Measurements from ENCODE around the gene MRM3.
"Not testable (repeated sequence)": the region's sequence is repeated elsewhere in the genome, so short reads cannot be mapped to it uniquely, and the experiment has no call there.

The MRM3 gene

DNA sequence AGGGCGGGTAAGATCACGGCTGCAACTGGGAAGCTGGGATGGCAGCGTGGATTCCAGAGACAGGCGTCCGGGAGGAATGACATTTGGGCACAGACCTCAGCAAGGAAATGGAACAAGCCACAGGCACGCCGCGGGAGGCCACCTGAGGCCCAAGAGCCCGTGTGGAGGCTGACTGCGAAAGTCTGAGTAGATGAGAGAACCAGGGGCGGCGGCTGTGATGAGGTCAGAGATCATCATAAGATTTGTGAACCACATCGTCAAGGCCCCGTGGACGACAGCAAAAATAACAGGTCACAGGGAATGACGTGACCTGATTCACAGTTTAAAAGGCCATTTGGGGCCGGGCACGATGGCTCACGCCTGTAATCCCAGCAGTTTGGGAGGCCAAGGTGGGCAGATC lies 48.2 kb downstream of the MRM3 start:
- no peak overlapping the region for H3K4me3 Mint-ChIP-seq
- H3K27ac Mint-ChIP-seq: peak overlapping the region; percentile 88
- H3K27me3 Mint-ChIP-seq (ENCODE audit: low read depth, poor library complexity): no peaks in the 10 kb centered on the region
- H3K36me3 Mint-ChIP-seq (ENCODE audit: low read depth): peaks cover 54% of the 10 kb centered on the region
- peaks cover 14% of the 10 kb centered on the region for H3K4me1 Mint-ChIP-seq
- TF ChIP-seq, protein P1, sequence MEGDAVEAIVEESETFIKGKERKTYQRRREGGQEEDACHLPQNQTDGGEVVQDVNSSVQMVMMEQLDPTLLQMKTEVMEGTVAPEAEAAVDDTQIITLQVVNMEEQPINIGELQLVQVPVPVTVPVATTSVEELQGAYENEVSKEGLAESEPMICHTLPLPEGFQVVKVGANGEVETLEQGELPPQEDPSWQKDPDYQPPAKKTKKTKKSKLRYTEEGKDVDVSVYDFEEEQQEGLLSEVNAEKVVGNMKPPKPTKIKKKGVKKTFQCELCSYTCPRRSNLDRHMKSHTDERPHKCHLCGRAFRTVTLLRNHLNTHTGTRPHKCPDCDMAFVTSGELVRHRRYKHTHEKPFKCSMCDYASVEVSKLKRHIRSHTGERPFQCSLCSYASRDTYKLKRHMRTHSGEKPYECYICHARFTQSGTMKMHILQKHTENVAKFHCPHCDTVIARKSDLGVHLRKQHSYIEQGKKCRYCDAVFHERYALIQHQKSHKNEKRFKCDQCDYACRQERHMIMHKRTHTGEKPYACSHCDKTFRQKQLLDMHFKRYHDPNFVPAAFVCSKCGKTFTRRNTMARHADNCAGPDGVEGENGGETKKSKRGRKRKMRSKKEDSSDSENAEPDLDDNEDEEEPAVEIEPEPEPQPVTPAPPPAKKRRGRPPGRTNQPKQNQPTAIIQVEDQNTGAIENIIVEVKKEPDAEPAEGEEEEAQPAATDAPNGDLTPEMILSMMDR (IDR thresholded peaks at IDR 0.05): no peak
- peaks cover 57% of the 10 kb centered on the region for H3K9me3 Mint-ChIP-seq
- no peak for DNase-seq

GRCh38 chr17:830950-831349 lies 48.8 kb downstream of the MRM3 start:
- Mint-ChIP-seq H3K4me3 (no peak overlapping the region), H3K27me3 (ENCODE audit: low read depth, poor library complexity) (no peaks in the 10 kb centered on the region), H3K27ac (peak overlapping the region; percentile 46), H3K4me1 (peaks cover 10% of the 10 kb centered on the region), H3K9me3 (peaks cover 58% of the 10 kb centered on the region), H3K36me3 (ENCODE audit: low read depth) (peaks cover 50% of the 10 kb centered on the region)
- DNase-seq: no peak
- TF ChIP-seq, protein P1 (IDR thresholded peaks at IDR 0.05): no peak

DNA sequence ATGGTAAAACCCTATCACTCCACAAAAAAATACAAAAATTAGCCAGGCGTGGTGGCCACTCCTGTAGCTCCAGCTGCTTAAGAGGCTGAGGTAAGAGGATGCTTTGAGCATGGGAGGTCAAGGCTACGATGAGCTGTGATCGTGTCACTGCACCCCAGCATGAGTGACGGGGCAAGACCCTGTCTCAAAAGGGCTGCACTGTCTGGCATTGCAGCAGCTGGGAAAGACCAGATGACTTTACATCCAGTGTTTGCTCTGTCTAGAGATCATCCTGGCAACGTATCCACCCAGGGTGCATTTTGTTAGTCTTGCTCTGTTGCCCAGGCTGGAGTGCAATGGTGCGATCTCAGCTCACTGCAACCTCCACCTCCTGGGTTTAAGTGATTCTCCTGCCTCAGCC lies 52.0 kb downstream of the MRM3 start:
- TF ChIP-seq, protein P1 (IDR thresholded peaks at IDR 0.05): no peak
- Mint-ChIP-seq H3K4me3 (no peak overlapping the region), H3K36me3 (ENCODE audit: low read depth) (peaks cover 73% of the 10 kb centered on the region), H3K27ac (no peak overlapping the region), H3K27me3 (ENCODE audit: low read depth, poor library complexity) (no peaks in the 10 kb centered on the region), H3K9me3 (peaks cover 58% of the 10 kb centered on the region), H3K4me1 (peaks cover 22% of the 10 kb centered on the region)
- no peak for DNase-seq

DNA sequence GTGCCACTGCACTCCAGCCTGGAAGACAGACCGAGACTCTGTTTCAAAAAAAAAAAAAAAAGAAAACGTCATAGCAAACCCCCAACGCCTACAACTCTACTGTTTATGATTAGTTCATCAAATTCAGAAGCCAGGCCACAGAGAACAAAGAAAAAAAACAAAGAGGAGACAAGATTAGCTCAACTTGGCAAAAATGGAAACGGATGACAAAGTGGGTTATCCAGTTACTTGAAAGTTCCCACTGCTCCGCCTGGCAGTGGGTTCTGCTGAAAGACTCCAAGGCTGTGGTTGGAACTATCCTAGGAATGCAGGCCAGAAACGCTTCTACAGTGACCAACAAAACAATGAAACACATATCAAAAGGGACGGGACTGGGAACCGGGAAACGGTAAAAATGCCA lies 53.1 kb downstream of the MRM3 start:
- no peak for DNase-seq
- peaks cover 63% of the 10 kb centered on the region for H3K36me3 Mint-ChIP-seq (ENCODE audit: low read depth)
- TF ChIP-seq, protein P1 (IDR thresholded peaks at IDR 0.05): no peak
- H3K4me3 Mint-ChIP-seq: no peak overlapping the region
- H3K9me3 Mint-ChIP-seq: peaks cover 49% of the 10 kb centered on the region
- H3K27me3 Mint-ChIP-seq (ENCODE audit: low read depth, poor library complexity): no peaks in the 10 kb centered on the region
- H3K27ac Mint-ChIP-seq: peak overlapping the region; percentile 70
- H3K4me1 Mint-ChIP-seq: peaks cover 18% of the 10 kb centered on the region

DNA sequence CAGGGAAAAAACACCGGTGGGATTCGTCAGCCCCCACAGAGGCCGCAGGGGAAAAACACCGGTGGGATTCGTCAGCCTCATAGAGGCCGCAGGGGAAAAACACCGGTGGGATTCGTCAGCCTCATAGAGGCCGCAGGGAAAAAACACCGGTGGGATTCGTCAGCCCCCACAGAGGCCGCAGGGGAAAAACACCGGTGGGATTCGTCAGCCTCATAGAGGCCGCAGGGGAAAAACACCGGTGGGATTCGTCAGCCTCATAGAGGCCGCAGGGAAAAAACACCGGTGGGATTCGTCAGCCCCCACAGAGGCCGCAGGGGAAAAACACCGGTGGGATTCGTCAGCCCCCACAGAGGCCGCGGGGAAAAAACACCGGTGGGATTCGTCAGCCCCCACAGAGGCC lies 53.6 kb downstream of the MRM3 start:
- Mint-ChIP-seq H3K27ac (peak overlapping the region; percentile 70), H3K36me3 (ENCODE audit: low read depth) (peaks cover 64% of the 10 kb centered on the region), H3K4me1 (peaks cover 16% of the 10 kb centered on the region), H3K9me3 (peaks cover 45% of the 10 kb centered on the region)
- H3K27me3 Mint-ChIP-seq (ENCODE audit: low read depth, poor library complexity); H3K4me3 Mint-ChIP-seq; DNase-seq: not testable (repeated sequence)

DNA sequence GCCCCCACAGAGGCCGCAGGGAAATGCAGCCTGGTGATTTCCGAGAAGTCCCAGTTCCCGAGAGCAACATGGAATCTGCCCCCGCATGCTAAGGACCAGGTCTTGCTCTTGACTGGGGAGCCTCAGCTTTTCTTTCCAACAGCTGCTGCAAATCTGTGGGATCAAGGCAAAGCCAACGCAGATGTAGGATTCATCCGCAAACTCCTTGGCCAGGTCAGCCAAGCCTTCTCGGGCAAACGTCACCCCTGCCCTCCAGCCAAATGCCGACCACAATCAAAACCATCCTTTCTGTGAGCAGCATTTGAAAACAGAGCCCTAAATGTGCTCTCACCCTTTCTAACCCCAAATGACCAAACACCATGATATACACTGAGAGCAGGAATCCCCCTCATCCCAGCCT lies 54.0 kb downstream of the MRM3 start:
- Mint-ChIP-seq H3K9me3 (peaks cover 42% of the 10 kb centered on the region), H3K4me3 (no peak overlapping the region)
- no peak for DNase-seq

More for the DNA sequence above, 54.0 kb downstream of the MRM3 start:
- no peak overlapping the region for H3K27ac Mint-ChIP-seq
- peaks cover 16% of the 10 kb centered on the region for H3K4me1 Mint-ChIP-seq
- TF ChIP-seq, protein P1 (IDR thresholded peaks at IDR 0.05): no peak
- no peaks in the 10 kb centered on the region for H3K27me3 Mint-ChIP-seq (ENCODE audit: low read depth, poor library complexity)
- peaks cover 64% of the 10 kb centered on the region for H3K36me3 Mint-ChIP-seq (ENCODE audit: low read depth)

Measured in nephron progenitor cell (in vitro differentiated cells).